ES-I3 (cell line): ENCODE results near the gene NXF3.
"Not testable (repeated sequence)": the region's sequence is repeated elsewhere in the genome, so short reads cannot be mapped to it uniquely, and the experiment has no call there.

Source experiments
- H3K36me3 ChIP-seq: 2 replicates; pipeline ENCODE4 v1.6.1; 2013; ENCODE audit warnings: mild to moderate bottlenecking, low read length, control low read depth, moderate library complexity; ENCODE audit not compliant: insufficient read depth
- H3K4me1 ChIP-seq: 2 replicates; pipeline ENCODE4 v1.6.1; 2013; ENCODE audit warnings: mild to moderate bottlenecking, control low read depth, low read length; ENCODE audit not compliant: insufficient read depth
- H3K9ac ChIP-seq: 2 replicates; pipeline ENCODE4 v1.6.1; 2013; ENCODE audit warnings: low read depth, mild to moderate bottlenecking, low read length, moderate library complexity
- H3K9me3 ChIP-seq: 2 replicates; pipeline ENCODE4 v1.6.1; 2013; ENCODE audit warnings: mild to moderate bottlenecking, low read length, moderate library complexity; ENCODE audit not compliant: control insufficient read depth, insufficient read depth

Gene NXF3, protein sequence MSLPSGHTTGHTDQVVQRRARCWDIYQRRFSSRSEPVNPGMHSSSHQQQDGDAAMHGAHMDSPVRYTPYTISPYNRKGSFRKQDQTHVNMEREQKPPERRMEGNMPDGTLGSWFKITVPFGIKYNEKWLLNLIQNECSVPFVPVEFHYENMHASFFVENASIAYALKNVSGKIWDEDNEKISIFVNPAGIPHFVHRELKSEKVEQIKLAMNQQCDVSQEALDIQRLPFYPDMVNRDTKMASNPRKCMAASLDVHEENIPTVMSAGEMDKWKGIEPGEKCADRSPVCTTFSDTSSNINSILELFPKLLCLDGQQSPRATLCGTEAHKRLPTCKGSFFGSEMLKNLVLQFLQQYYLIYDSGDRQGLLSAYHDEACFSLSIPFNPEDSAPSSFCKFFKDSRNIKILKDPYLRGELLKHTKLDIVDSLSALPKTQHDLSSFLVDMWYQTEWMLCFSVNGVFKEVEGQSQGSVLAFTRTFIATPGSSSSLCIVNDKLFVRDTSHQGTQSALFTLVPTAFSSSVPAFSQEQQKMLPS

DNA sequence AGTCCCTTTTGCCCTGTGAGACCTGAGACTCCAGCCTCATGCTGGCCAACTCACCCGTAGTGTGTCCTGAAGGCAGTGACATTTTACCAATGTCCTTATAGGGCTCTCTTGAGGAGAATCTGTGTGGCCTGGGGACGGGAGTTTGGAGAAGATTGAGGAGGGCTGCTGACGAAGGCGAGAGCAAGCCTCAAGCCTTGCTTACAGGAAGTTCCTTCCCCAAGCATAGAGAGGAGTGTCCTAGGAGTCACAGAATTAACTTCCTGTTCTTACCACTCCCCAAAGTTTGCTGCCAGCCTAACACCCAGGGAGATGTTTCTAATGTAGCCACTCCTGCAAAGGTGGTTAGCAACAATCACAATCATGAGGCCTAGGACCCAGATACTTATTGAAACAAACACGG lies at the start of gene NXF3:
NXF3 (minus strand) TSS at position 202 of the 400 bp plus-strand sequence; CDS start at position 82, 120 bp downstream.
- Histone ChIP-seq H3K9me3 (no peaks in the 10 kb centered on the region; the same call in 1 of the 2 replicates), H3K9ac (no peak within 1 kb of the TSS), H3K36me3 (no peaks in the 10 kb centered on the region), H3K4me1 (no peaks in the 10 kb centered on the region)

DNA sequence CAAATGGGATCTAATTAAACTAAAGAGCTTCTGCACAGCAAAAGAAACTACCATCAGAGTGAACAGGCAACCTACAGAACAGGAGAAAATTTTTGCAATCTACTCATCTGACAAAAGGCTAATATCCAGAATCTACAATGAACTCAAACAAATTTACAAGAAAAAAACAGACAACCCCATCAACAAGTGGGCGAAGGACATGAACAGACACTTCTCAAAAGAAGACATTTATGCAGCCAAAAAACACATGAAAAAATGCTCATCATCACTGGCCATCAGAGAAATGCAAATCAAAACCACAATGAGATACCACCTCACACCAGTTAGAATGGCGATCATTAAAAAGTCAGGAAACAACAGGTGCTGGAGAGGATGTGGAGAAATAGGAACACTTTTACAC lies 43.6 kb upstream of the NXF3 start:
- H3K9me3 ChIP-seq, H3K36me3 ChIP-seq, H3K9ac ChIP-seq, H3K4me1 ChIP-seq: not testable (repeated sequence)

DNA sequence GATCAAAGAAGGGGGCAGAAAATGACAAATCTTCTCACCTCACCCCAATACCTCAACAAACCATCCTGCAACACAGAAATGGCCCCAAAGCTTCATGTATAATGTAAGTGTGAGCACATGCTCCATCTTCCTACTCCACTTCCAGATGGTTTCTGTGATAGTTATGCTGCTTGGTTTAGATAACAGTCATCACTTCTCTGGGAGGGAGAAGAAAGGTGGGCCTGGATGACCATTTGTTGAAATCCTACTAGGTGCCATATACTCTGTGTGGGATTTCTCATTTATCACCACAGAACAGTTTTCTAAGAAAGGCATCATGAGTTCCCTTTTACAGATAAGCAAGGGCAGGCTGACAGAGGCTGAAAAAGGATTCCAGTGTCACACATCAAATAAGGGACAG lies 31.3 kb upstream of the NXF3 start:
- Histone ChIP-seq H3K9me3 (no peaks in the 10 kb centered on the region), H3K36me3 (no peaks in the 10 kb centered on the region), H3K9ac (no peak overlapping the region), H3K4me1 (no peaks in the 10 kb centered on the region)

DNA sequence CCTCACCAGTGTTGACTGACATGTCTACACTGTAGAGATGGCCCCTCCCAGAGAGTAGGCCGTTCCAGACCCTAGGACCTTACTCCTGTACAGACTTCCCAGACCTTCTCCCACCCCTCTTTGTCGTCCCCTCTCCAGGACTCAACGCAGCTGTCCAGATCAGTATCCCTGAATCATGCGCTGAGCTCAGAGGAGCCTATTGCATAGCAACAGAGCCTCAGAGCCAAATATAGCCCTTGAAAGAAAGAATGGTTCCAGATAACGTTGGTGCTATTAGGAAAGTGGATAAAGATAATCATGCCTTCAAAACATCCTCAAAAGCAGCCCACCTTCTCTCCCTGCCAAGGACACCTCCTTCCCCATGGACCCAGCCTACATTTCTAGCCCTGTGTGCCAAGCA lies 27.8 kb upstream of the NXF3 start:
- Histone ChIP-seq H3K9me3 (no peaks in the 10 kb centered on the region), H3K9ac (no peak overlapping the region), H3K4me1 (no peaks in the 10 kb centered on the region), H3K36me3 (no peaks in the 10 kb centered on the region)

DNA sequence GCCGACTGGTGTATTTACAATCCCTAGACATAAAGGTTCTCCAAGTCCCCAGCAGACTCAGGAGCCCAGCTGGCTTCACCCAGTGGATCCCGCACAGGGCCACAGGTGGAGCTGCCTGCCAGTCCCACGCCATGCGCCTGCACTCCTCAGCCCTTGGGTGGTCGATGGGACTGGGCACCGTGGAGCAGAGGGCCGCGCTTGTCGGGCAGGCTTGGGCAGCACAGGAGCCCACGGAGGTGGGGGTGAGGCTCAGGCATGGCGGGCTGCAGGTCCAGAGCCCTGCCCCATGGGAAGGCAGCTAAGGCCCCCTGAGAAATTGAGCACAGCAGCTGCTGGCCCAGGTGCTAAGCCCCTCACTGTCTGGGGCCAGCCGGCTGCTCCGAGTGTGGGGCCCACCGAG lies 24.0 kb upstream of the NXF3 start:
- H3K9me3 ChIP-seq, H3K36me3 ChIP-seq, H3K4me1 ChIP-seq, H3K9ac ChIP-seq: not testable (repeated sequence)

DNA sequence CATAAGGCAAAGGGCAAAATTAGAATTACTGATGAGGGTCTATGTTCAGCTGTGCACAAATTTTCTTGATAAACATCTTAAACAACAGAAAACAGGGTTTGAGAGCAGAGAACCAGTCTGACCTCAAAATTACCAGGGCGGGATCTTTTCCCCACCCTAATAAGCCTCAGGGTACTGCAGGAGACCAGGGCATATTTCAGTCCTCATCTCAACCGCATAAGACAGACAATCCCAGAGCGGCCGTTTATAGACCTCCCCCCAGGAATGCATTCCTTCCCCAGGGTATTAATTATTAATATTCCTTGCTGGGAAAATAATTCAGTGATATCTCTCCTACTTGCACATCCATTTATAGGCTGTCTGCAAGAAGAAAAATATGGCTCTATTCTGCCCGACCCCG lies 16.6 kb upstream of the NXF3 start:
- not testable (repeated sequence) for H3K9me3 ChIP-seq, H3K36me3 ChIP-seq, H3K4me1 ChIP-seq, H3K9ac ChIP-seq

DNA sequence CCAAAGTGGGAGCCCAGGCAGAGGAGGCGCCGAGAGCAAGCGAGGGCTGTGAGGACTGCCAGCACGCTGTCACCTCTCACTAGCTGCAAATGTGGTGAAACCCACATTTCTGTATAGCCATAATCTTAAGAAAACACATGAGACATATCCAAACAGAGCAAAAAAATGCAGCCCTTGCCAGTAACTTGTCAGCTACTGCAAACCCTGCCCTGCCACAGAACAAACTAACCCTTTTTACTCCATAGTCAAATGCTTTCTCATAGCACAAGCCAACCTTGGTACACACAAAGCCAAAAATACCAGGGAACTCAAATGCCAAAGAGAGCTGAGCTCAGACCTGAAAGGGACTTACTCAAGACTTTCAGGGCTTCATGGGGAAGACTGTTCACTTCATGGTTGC lies 14.9 kb upstream of the NXF3 start:
- peaks cover 4% of the 10 kb centered on the region for H3K9me3 ChIP-seq

DNA sequence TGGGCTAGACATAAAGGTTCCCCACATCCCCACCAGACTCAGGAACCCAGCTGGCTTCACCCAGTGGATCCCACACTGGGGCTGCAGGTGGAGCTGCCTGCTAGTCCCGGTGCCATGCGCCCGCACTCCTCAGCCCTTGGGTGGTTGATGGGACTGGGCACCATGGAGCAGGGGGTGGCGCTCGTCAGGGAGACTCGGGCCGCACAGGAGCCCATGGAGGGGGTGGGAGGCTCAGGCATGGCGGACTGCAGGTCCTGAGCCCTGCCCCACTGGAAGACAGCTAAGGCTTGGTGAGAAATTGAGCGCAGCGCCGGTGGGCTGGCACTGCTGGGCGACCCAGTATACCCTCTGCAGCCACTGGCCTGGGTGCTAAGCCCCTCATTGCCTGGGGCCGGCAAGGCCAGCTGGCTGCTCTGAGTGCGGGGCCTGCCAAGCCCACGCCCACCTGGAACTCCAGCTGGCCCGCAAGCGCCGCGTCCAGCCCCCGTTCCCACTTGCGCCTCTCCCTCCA lies 14.3 kb upstream of the NXF3 start:
- H3K9me3 ChIP-seq, H3K4me1 ChIP-seq, H3K36me3 ChIP-seq, H3K9ac ChIP-seq: not testable (repeated sequence)

More for the DNA sequence above, 14.9 kb upstream of the NXF3 start:
- no peaks in the 10 kb centered on the region for H3K36me3 ChIP-seq
- H3K9ac ChIP-seq = no peak overlapping the region
- no peaks in the 10 kb centered on the region for H3K4me1 ChIP-seq

DNA sequence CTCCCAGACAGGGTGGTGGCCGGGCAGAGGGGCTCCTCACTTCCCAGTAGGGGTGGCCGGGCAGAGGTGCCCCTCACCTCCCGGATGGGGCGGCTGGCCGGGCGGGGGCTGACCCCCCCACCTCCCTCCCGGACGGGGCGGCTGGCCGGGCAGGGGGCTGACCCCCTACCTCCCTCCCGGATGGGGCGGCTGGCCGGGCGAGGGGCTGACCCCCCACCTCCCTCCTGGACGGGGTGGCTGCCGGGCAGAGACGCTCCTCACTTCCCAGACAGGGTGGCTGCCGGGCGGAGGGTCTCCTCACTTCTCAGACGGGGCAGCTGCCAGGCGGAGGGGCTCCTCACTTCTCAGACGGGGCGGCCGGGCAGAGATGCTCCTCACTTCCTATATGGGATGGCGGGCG lies 11.4 kb upstream of the NXF3 start:
- H3K9me3 ChIP-seq, H3K36me3 ChIP-seq, H3K9ac ChIP-seq, H3K4me1 ChIP-seq: not testable (repeated sequence)

DNA sequence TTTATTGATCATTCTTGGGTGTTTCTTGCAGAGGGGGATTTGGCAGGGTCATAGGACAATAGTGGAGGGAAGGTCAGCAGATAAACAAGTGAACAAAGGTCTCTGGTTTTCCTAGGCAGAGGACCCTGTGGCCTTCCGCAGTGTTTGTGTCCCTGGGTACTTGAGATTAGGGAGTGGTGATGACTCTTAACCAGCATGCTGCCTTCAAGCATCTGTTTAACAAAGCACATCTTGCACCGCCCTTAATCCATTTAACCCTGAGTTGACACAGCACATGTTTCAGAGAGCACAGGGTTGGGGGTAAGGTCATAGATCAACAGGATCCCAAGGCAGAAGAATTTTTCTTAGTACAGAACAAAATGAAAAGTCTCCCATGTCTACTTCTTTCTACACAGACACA lies 10.9 kb upstream of the NXF3 start:
- H3K9me3 ChIP-seq, H3K4me1 ChIP-seq, H3K9ac ChIP-seq, H3K36me3 ChIP-seq: not testable (repeated sequence)

DNA sequence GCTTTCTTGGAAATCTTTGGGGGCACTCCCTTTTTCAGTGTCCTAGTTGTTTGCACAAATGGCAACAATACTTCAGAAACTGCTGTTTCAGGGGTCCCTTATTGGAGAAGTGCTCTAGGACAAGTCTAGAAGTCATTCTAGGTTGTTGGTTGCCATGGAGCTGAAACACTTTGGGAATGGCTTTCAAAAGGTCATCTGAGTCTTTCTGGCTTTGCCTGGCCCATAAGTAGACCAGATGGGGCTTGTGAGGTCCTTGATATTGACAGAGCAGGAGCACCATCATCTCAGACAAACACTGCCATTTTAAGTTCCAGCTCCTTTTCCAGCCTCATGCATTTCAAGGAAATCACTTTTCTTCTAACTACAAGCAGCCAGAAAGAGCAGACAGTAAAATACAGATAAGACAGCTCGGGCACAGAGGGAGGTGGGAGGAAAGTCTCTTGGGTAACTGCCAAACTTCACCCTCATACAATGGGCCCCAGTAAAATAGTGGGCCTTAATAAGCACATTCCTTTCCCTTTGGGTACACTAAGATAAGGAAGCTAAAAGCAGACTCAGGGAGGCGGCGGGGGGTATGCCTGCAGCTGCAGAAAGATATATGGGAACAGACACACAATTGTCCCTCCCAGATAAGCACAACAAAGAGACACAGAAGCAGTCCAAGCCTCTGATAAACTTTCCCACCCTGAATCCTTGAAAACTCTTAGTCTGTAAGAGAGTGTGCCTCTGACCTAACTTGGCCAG lies 8.5 kb upstream of the NXF3 start:
- Histone ChIP-seq H3K4me1 (peaks cover 9% of the 10 kb centered on the region; the same call in 1 of the 2 replicates), H3K36me3 (no peaks in the 10 kb centered on the region), H3K9me3 (no peaks in the 10 kb centered on the region), H3K9ac (no peak overlapping the region)

DNA sequence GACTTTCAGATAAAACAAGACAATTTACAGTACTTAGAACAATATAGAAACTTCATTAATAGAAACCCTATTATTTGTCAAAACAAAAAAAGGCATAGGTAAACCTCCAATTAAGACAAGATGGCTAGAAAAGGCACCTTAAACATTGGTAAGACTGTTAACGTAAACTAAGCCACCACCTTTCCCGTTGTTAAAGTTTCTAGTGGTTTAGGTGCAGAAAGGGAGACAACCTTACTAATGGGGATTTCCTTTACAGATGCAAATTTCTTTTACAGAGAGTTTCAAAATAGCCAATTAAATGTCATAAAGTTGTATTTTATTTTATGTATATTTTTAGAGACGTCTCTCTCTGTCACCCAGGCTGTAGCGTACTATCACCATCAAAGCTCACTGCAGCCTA lies 7.5 kb upstream of the NXF3 start:
- H3K36me3 ChIP-seq = no peaks in the 10 kb centered on the region
- H3K9me3 ChIP-seq = no peaks in the 10 kb centered on the region
- peaks cover 9% of the 10 kb centered on the region; the same call in 1 of the 2 replicates for H3K4me1 ChIP-seq
- no peak overlapping the region for H3K9ac ChIP-seq

DNA sequence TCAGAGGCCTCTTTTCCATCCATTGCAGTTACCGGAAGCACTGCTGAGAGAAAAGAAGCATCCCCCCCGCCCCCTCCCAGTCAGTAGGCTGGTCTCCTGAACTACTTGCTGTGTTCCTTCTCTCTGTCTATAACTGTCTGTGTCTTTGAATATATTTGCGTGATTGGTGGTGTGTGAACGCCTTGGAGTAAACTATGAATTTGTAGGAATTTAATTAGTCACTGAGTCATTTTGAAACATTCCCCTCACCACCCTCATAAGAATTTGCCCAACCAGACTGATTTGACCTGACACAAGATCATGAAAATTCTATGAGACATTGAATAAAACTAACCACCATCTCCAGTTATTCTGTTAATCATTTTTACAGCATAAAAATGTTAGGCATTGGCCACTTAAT lies 6.7 kb upstream of the NXF3 start:
- peaks cover 9% of the 10 kb centered on the region; the same call in 1 of the 2 replicates for H3K4me1 ChIP-seq
- H3K9ac ChIP-seq = no peak overlapping the region
- H3K9me3 ChIP-seq = no peaks in the 10 kb centered on the region
- no peaks in the 10 kb centered on the region for H3K36me3 ChIP-seq

DNA sequence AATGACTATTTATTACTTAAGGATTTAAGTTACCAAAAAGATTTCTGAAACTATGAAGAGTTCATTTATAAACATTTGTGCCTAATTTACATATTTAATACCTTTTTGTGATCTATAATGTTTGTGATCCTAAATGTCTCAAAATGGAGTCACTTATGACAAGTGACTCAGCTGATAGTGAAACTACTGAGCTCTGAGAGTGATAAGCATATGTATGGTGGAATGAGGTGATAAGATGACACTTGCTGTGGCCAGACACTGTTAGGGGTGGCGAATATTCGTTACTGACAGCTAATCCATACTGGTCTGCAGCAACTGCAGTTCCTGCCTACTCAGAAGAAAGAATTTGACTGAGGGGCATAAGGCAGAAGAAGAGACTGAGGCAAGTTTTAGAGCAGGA lies 5.5 kb upstream of the NXF3 start:
- H3K9me3 ChIP-seq = no peaks in the 10 kb centered on the region; the same call in 1 of the 2 replicates
- no peaks in the 10 kb centered on the region for H3K36me3 ChIP-seq
- peaks cover 9% of the 10 kb centered on the region; the same call in 1 of the 2 replicates for H3K4me1 ChIP-seq
- H3K9ac ChIP-seq = no peak overlapping the region

DNA sequence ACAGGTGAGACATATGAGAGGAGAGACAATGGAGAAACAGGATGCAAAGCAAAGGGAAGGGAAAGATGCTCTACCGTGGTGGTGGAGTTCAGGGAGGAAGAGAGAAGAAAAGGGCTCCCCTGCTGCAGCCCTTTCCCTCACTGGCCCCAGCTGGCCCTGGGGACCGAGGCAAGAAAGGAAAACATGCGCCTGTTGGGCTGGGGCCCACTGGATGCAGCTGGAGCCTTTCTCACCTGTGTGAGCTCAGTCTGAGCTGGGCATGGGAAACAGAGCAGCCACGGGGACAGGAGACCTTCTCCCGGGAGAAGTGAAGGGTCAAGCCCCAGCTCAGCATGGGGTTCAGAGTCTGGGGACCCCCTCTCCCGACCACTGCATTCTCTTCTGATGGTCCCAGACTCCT lies 11.9 kb downstream of the NXF3 start:
- H3K9ac ChIP-seq = no peak overlapping the region
- no peaks in the 10 kb centered on the region for H3K36me3 ChIP-seq
- peaks cover 8% of the 10 kb centered on the region; the same call in 1 of the 2 replicates for H3K4me1 ChIP-seq
- no peaks in the 10 kb centered on the region for H3K9me3 ChIP-seq
